PC-3 (cell line): ENCODE results near the gene POLR2L. TPM values are rescaled to one million over a fixed set of nuclear protein-coding genes. Genes with fewer than 3 reads are reported as not detected.

Source experiments
- ATAC-seq: fragments of 200-7000 bp; cut with Tn5 transposase; 2 replicates; pipeline ENCODE4 v1.9.1; 2020; ENCODE audit warnings: mild to moderate bottlenecking, moderate library complexity
- BruUV-seq: library from RNA; stranded (reverse); fragments of 400-500 nt; replicated peaks from 2 replicates; lab custom pipeline; 2021; lab: Mats Ljungman, UMichigan
- CTCF ChIA-PET: fragments of 300-600 bp; sonication (Branson Sonifier 250); formaldehyde crosslinking; loops from one replicate; lab custom pipeline; 2022; ENCODE audit warnings: antibody characterized with exemption; lab: Charles Lee
- POLR2A ChIA-PET: fragments of 300-600 bp; sonication (Branson Sonifier 250); formaldehyde crosslinking; loops from one replicate; lab custom pipeline; 2022; ENCODE audit warnings: antibody characterized with exemption; ENCODE audit not compliant: unreplicated experiment; lab: Charles Lee
- DNase-seq: peaks from one replicate; pipeline ENCODE4 v3.0.0-alpha.2; 2015
- H2AFZ ChIP-seq: fragments of 300-600 bp; sonication (generic); 2 replicates; pipeline ENCODE4 v1.6.0; 2016; ENCODE audit warnings: antibody characterized with exemption, low read length
- H3F3A ChIP-seq: fragments of 300-600 bp; sonication (generic); one replicate; pipeline ENCODE4 v1.6.0; 2017; ENCODE audit warnings: antibody characterized with exemption, low read length, control low read depth, mild to moderate bottlenecking; ENCODE audit not compliant: unreplicated experiment
- H3K27ac ChIP-seq: fragments of 300-600 bp; sonication (generic); 2 replicates; pipeline ENCODE4 v1.5.1; 2016; ENCODE audit warnings: mild to moderate bottlenecking, low read length
- H3K27me3 ChIP-seq: fragments of 300-600 bp; sonication (generic); 2 replicates; pipeline ENCODE4 v1.6.1; 2016; ENCODE audit warnings: low read length, mixed read lengths
- H3K36me3 ChIP-seq: fragments of 300-600 bp; sonication (generic); 2 replicates; pipeline ENCODE4 v1.6.1; 2016; ENCODE audit warnings: low read depth, mixed run types, low read length, mixed read lengths
- H3K4me1 ChIP-seq: fragments of 300-600 bp; sonication (generic); 2 replicates; pipeline ENCODE4 v1.5.1; 2016; ENCODE audit warnings: low read length; ENCODE audit not compliant: insufficient read depth
- H3K4me2 ChIP-seq: fragments of 300-600 bp; sonication (generic); 2 replicates; pipeline ENCODE4 v1.6.0; 2016; ENCODE audit warnings: low read length
- H3K4me3 ChIP-seq: fragments of 300-600 bp; sonication (generic); 2 replicates; pipeline ENCODE4 v1.5.1; 2016; ENCODE audit warnings: mild to moderate bottlenecking, low read length, mixed read lengths
- H3K79me2 ChIP-seq: fragments of 300-600 bp; sonication (generic); 2 replicates; pipeline ENCODE4 v1.6.1; 2017; ENCODE audit warnings: low read length, mixed read lengths
- H3K9ac ChIP-seq: fragments of 300-600 bp; sonication (generic); 2 replicates; pipeline ENCODE4 v1.6.0; 2016; ENCODE audit warnings: mild to moderate bottlenecking, low read length
- H3K9me2 ChIP-seq: fragments of 300-600 bp; sonication (generic); replicated peaks from 2 replicates; pipeline ENCODE4 v1.6.1; 2016; ENCODE audit warnings: mixed run types, low read length, mixed read lengths
- H3K9me3 ChIP-seq: fragments of 300-600 bp; sonication (generic); 2 replicates; pipeline ENCODE4 v1.6.1; 2016; ENCODE audit warnings: low read length, mixed read lengths
- H4K20me1 ChIP-seq: fragments of 300-600 bp; sonication (generic); 2 replicates; pipeline ENCODE4 v1.6.1; 2016; ENCODE audit warnings: low read length, mixed read lengths
- CTCF ChIP-seq: fragments of 300-600 bp; sonication (generic); conservative IDR thresholded peaks from 2 replicates; pipeline ENCODE4 v1.5.1; 2017; ENCODE audit warnings: antibody characterized with exemption, low read depth, mild to moderate bottlenecking, low read length
- EZH2 ChIP-seq: fragments of 300-600 bp; sonication (generic); IDR thresholded peaks from one replicate; pipeline ENCODE4 v1.6.1; 2017; ENCODE audit warnings: antibody characterized with exemption, mild to moderate bottlenecking, low read length; ENCODE audit not compliant: unreplicated experiment
- EZH2phosphoT487 ChIP-seq: fragments of 300-600 bp; sonication (generic); IDR thresholded peaks from 2 replicates; pipeline ENCODE4 v1.6.1; 2018; ENCODE audit warnings: mild to moderate bottlenecking, antibody characterized with exemption, low read length, borderline replicate concordance
- intact Hi-C: fragments of 100-400 bp; cut with micrococcal nuclease; formaldehyde crosslinking; loops from 2 replicates; pipeline ENCODE4 v1.9.0; 2023
- total RNA-seq: library from RNA; depleted of rRNA; stranded (reverse); fragments of >200 nt; gene quantifications from 2 replicates; pipeline ENCODE4 v1.2.3, GENCODE V29; 2014

Gene POLR2L
- total RNA-seq, 1 experiment from 2014 or later, result 1,148 TPM

GRCh38 chr11:837189-837989, 4.9 kb downstream of the POLR2L start:
- Histone ChIP-seq H3K9me3 (no peaks in the 10 kb centered on the region), H2AFZ (no peak overlapping the region), H3K9ac (no peak overlapping the region), H3F3A (peaks cover 11% of the 10 kb centered on the region), H3K9me2 (no peaks in the 10 kb centered on the region), H3K27me3 (no peaks in the 10 kb centered on the region), H3K27ac (no peak overlapping the region), H4K20me1 (peaks cover 41% of the 10 kb centered on the region), H3K4me1 (peaks cover 26% of the 10 kb centered on the region), H3K4me3 (no peak overlapping the region), H3K36me3 (peaks cover 53% of the 10 kb centered on the region), H3K4me2 (no peak overlapping the region), H3K79me2 (peaks cover 77% of the 10 kb centered on the region)
- CTCF ChIA-PET, result no interaction called here
- no peak for ATAC-seq
- no peak for DNase-seq
- TF ChIP-seq EZH2 (no peak), CTCF (no peak), EZH2phosphoT487 (no peak)
- BruUV-seq, result no TSS peak
- intact Hi-C loops, result no loop called here
- POLR2A ChIA-PET, result interaction anchor here (0.7 kb wide), 1 partner anchor 271 kb away, joined by 4 read pairs; no protein-coding TSS in a partner anchor

- peaks cover 35% of the 10 kb centered on the region for H4K20me1 ChIP-seq
- no peaks in the 10 kb centered on the region for H3K9me3 ChIP-seq
- ATAC-seq, result no peak
- BruUV-seq, result no TSS peak
- peaks cover 33% of the 10 kb centered on the region for H3K4me1 ChIP-seq
- H3K27ac ChIP-seq, result no peak overlapping the region
- H3K4me2 ChIP-seq, result no peak overlapping the region
- peaks cover 77% of the 10 kb centered on the region for H3K79me2 ChIP-seq
- ChIA-PET POLR2A (no interaction called here), CTCF (no interaction called here)
- no peaks in the 10 kb centered on the region for H3K27me3 ChIP-seq
- H3F3A ChIP-seq, result peaks cover 11% of the 10 kb centered on the region
- H3K9me2 ChIP-seq, result no peaks in the 10 kb centered on the region
- TF ChIP-seq CTCF (no peak), EZH2phosphoT487 (no peak), EZH2 (no peak)
- DNase-seq, result no peak
- no peak overlapping the region for H3K9ac ChIP-seq
- intact Hi-C loops, result no loop called here
- no peak overlapping the region for H3K4me3 ChIP-seq
- no peak overlapping the region for H2AFZ ChIP-seq
- H3K36me3 ChIP-seq, result peaks cover 53% of the 10 kb centered on the region
Observed at GRCh38 chr11:836700-837099, 5.6 kb downstream of the POLR2L start.

- H3K79me2 ChIP-seq, result peaks cover 75% of the 10 kb centered on the region
- intact Hi-C loops, result no loop called here
- TF ChIP-seq EZH2 (no peak), EZH2phosphoT487 (no peak), CTCF (no peak)
Observed at GRCh38 chr11:836274-836673, 6.1 kb downstream of the POLR2L start.

More at GRCh38 chr11:836274-836673, 6.1 kb downstream of the POLR2L start:
- Histone ChIP-seq H3K9me2 (no peaks in the 10 kb centered on the region), H3K9ac (no peak overlapping the region), H3K4me2 (no peak overlapping the region), H3K4me3 (no peak overlapping the region), H3K27me3 (no peaks in the 10 kb centered on the region), H4K20me1 (peaks cover 32% of the 10 kb centered on the region), H3K36me3 (peaks cover 51% of the 10 kb centered on the region), H2AFZ (no peak overlapping the region), H3K9me3 (no peaks in the 10 kb centered on the region), H3K4me1 (peaks cover 37% of the 10 kb centered on the region), H3K27ac (no peak overlapping the region), H3F3A (peaks cover 11% of the 10 kb centered on the region)
- POLR2A ChIA-PET, result no interaction called here
- DNase-seq (no peak), ATAC-seq (no peak)
- CTCF ChIA-PET, result no interaction called here
- no TSS peak for BruUV-seq
